ENCODE results near the gene TMEM132C.

DNA sequence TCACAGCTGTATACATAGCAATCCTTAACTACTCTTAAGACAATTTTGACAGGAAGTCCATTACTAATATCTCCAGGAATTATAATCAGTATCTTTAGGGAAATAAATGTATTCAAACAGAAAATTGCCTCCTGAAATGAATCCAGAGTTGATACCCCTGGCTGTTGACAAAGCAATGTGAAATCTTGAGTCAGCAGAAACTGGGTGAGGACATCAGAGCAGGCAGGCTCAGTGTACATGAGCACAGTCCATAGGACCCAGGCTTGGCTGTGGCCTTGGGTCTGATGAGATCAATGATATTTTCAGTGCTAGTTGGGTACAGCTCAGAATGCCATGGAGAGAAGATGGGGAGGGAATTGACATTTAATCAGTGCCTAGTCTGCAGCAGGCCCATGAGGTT lies 405.5 kb downstream of the TMEM132C start:
- TF ChIP-seq, protein P1, sequence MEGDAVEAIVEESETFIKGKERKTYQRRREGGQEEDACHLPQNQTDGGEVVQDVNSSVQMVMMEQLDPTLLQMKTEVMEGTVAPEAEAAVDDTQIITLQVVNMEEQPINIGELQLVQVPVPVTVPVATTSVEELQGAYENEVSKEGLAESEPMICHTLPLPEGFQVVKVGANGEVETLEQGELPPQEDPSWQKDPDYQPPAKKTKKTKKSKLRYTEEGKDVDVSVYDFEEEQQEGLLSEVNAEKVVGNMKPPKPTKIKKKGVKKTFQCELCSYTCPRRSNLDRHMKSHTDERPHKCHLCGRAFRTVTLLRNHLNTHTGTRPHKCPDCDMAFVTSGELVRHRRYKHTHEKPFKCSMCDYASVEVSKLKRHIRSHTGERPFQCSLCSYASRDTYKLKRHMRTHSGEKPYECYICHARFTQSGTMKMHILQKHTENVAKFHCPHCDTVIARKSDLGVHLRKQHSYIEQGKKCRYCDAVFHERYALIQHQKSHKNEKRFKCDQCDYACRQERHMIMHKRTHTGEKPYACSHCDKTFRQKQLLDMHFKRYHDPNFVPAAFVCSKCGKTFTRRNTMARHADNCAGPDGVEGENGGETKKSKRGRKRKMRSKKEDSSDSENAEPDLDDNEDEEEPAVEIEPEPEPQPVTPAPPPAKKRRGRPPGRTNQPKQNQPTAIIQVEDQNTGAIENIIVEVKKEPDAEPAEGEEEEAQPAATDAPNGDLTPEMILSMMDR (IDR thresholded peaks at IDR 0.05; ENCODE audit: low read length), result no peak
- TF ChIP-seq EZH2 (optimal IDR thresholded peaks at IDR 0.05; ENCODE audit: low read depth, low read length) (no peak), EZH2phosphoT487 (IDR thresholded peaks at IDR 0.05; ENCODE audit: low read length) (no peak)

Measured in MM.1S (cell line).